NK-92 (cell line): ENCODE measurements around the gene PYHIN1.

Source experiments
- DNase-seq: peaks from one replicate; lab custom pipeline; 2025; ENCODE audit not compliant: unreplicated experiment; lab: John Stamatoyannopoulos, UW

The PYHIN1 gene

GRCh38 chr1:158931055-158931737, at the start of gene PYHIN1:
PYHIN1 (plus strand) TSS chr1:158931552; CDS start chr1:158936911, 5,359 bp downstream.
- DNase-seq, result no peak

- DNase-seq, result no peak
Observed at GRCh38 chr1:158893654-158894053, 37.7 kb upstream of the PYHIN1 start.

- no peak for DNase-seq
Observed at GRCh38 chr1:158898722-158899121, 32.6 kb upstream of the PYHIN1 start.

GRCh38 chr1:158901623-158902022, 29.7 kb upstream of the PYHIN1 start:
- no peak for DNase-seq

- no peak for DNase-seq
Observed at GRCh38 chr1:158916085-158916484, 15.3 kb upstream of the PYHIN1 start.

GRCh38 chr1:158924677-158925076, 6.7 kb upstream of the PYHIN1 start:
- DNase-seq, result no peak

GRCh38 chr1:158930504-158930903, 848 bp upstream of the PYHIN1 start:
- DNase-seq, result no peak

- no peak for DNase-seq
Observed at GRCh38 chr1:158932171-158932570, 819 bp downstream of the PYHIN1 start.

- no peak for DNase-seq
Observed at GRCh38 chr1:158933621-158934020, 2.3 kb downstream of the PYHIN1 start.

GRCh38 chr1:158939180-158939579, 7.8 kb downstream of the PYHIN1 start:
- no peak for DNase-seq

- no peak for DNase-seq
Observed at GRCh38 chr1:158941317-158941716, 10.0 kb downstream of the PYHIN1 start.

GRCh38 chr1:158942490-158942889, 11.1 kb downstream of the PYHIN1 start:
- no peak for DNase-seq

- DNase-seq, result no peak
Observed at GRCh38 chr1:158943059-158943458, 11.7 kb downstream of the PYHIN1 start.

- no peak for DNase-seq
Observed at GRCh38 chr1:158945061-158945460, 13.7 kb downstream of the PYHIN1 start.

GRCh38 chr1:158946785-158947184, 15.4 kb downstream of the PYHIN1 start:
- no peak for DNase-seq

GRCh38 chr1:158951956-158952355, 20.6 kb downstream of the PYHIN1 start:
- DNase-seq, result no peak

GRCh38 chr1:158952416-158952815, 21.1 kb downstream of the PYHIN1 start:
- no peak for DNase-seq

- no peak for DNase-seq
Observed at GRCh38 chr1:158961178-158961577, 29.8 kb downstream of the PYHIN1 start.

- no peak for DNase-seq
Observed at GRCh38 chr1:158962983-158963382, 31.6 kb downstream of the PYHIN1 start.

GRCh38 chr1:158969166-158969565, 37.8 kb downstream of the PYHIN1 start:
- no peak for DNase-seq

- DNase-seq, result no peak
Observed at GRCh38 chr1:158969855-158970254, 38.5 kb downstream of the PYHIN1 start.

- no peak for DNase-seq
Observed at GRCh38 chr1:158972841-158973240, 41.5 kb downstream of the PYHIN1 start.

- no peak for DNase-seq
Observed at GRCh38 chr1:158976219-158976618, 44.9 kb downstream of the PYHIN1 start.
